ENCODE data around the gene EGLN3.
A peak's percentile ranks its signal among the peaks of the same experiment; 100 is the strongest.
"Not testable (repeated sequence)": the region's sequence is repeated elsewhere in the genome, so short reads cannot be mapped to it uniquely, and the experiment has no call there.

Gene EGLN3

GRCh38 chr14:33950320-33951182 lies at the start of gene EGLN3:
EGLN3 (minus strand) TSS chr14:33951074; CDS start chr14:33950752, 322 bp downstream.
- DNase-seq = peak; percentile 19

DNA sequence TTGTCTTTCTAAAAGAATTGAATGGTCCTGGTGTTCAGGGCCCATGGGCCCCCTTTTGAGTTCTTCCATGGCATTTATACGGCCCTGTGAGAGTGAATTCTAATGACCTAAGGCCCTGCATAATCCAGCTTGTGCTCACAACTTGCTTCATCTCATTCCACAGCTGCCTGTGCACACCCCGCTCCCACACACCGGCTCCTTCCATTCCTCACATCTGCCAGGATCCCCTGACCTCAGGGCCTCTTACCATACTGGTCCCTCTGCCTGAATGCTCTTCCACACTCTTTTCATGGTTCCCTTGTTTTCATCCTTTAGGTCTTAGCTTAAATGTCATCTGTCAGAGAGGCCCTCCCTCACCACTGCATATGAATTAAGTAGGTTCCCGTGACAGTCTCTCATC lies 49.5 kb upstream of the EGLN3 start:
- DNase-seq = no peak

DNA sequence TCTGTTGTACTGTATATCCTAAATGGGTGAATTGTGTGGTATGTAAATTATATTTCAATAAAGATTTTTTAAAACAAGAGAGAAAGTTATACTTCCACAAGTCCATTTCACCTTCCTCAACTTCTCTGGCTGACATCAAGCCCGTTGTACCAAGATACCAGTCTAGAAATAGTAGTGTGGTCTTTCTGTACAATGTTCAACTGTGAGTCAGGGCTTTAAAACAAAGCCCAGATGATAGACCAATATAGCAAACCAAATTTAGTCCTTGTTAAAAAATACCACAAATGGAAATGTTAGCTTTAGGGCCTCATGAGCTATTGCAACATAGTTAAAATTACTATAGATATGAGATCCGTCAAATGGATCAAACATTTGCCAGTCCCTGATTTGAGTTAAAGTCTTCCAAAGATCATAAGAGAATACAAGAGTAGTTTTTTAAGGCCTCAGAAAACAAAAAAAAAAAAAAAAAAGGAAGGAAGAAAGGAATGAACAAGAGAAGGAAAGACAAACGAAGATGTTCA lies 49.0 kb upstream of the EGLN3 start:
- DNase-seq = no peak

DNA sequence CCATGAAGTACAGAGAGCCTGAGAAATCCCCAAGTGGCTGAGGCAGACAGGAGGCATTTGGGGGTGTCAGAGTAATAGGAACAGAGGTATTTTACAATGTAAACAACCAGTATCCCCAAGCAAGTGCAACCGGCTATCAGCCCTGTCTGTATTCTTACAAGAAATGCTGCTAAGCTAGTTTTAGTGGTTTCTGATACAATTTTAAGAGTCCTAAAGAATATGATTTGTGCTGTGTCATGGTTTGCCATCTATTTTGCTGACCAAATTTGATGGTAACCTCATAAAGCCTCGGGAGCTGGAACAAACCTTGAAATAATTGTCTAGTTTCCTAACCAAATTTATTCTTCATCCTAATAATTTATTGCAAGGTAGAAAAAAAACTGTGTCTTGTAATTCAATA lies 46.7 kb upstream of the EGLN3 start:
- DNase-seq = no peak

DNA sequence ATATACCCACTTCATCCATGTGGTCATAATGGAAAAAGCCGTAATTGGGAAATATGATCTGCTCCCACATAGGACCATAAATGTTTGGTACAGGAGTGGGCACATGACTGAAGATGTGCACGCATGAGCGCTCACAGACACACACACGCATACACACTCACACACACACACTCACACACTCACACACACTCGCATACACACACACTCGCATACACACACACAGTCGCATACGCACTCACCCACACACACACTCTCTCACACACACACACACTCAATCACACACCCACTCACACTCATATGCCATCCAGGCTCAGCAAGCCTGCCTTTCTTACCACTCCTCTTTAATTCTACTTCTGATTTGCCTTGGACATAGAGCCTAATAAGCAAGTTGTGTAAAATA lies 45.6 kb upstream of the EGLN3 start:
- no peak for DNase-seq

DNA sequence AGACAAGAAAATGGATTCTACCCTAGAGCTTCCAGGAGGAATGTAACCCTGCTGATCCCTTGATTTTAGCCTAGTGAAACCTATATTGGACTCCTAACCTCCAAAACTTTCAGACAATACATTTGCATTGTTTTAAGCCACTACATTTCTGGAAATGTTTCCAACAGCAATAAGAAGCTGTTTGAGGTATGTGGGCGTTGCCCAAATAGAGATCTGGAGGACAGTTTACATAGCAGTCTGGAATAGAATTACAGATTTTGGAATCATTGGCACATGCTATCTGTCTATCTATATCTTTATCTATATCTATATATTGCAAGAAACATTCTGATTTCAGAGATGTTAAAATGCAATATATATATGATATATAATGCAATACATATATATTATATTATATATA lies 42.4 kb upstream of the EGLN3 start:
- DNase-seq = no peak

DNA sequence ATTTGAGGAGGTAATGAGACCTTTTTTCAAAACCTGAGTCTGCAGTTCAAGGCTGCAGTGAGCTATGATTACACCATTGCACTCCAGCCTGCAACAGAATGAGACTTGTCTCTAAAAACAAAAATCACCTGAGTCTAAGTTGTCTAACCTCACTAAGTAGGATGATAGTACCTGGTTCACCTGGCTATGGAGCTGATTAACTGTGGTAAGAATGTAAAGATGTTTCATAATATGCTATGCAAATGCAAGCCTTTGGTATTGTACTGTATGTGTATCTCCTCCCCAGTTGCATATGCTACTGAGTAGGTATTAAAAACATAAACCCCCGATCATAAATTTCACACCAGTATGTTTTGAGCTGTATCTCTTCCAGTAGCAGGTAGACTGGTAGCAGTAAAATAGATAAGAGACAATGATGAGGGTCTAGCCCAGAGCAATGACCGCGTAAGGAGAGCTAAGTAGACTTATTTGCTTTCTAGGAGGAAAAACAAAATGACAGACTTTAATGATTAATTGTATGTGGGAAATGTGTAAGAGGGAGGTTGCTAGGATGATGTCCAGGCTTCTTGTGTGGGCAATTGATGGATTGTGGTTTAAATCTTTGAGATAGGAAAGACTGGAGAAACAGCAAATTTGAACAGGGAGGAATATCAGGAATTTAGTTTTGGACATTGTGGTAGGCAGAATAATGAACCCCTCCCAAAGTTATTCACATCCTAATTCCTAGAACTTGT lies 41.6 kb upstream of the EGLN3 start:
- no peak for DNase-seq

- no peak for DNase-seq
Observed at GRCh38 chr14:33990790-33991189, 39.9 kb upstream of the EGLN3 start.

GRCh38 chr14:33987565-33988080 lies 36.7 kb upstream of the EGLN3 start:
- no peak for DNase-seq

DNA sequence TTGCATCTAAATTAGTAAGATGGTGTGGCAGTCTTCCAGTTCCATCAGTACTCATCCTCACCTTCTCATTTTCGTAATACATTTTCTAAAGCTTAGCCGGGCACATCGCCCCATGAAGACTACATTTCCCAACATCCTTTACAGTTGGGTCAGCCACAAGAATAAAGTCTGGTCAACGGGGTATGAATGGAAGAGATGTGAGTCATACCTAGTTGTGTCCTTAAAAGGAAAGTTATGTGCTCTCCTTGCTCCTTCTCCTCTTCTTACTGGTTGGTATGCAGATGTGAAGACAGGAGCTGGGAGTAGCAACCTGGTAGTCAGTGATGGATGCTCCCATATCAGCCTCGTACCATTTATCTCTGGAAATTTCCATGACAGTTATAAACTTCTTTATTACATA lies 35.9 kb upstream of the EGLN3 start:
- DNase-seq = no peak

- no peak for DNase-seq
Observed at GRCh38 chr14:33985242-33985641, 34.4 kb upstream of the EGLN3 start.

DNA sequence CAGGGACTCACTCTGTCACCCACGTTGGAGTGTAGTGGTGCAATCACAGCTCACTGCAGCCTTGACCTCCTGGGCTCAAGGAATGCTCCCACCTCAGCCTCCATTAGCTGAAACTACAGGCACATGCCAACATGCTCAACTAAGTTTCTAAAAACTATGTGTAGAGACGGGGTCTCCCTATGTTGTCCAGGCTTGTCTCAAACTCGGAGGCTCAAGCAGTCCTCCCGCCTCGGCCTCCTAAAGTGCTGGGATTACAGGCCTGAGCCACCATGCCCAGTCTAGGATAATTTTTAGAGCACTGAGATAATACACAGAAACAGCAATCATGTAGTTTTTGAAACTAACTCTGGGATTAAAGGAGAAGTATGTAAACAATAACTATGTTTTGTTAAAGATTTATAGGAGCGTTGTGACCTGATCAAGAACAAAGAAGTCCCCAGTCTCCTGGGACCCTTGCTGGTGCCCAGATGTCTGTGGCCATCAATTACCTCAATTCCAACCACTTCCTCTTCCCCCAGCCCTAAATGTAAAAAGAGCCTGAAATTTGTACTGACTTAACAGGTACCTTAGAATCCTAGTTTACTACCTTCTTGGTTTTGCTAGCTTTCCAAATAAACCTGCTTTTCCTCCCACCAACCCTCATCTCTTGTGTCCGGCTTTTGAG lies 28.9 kb upstream of the EGLN3 start:
- DNase-seq = no peak

DNA sequence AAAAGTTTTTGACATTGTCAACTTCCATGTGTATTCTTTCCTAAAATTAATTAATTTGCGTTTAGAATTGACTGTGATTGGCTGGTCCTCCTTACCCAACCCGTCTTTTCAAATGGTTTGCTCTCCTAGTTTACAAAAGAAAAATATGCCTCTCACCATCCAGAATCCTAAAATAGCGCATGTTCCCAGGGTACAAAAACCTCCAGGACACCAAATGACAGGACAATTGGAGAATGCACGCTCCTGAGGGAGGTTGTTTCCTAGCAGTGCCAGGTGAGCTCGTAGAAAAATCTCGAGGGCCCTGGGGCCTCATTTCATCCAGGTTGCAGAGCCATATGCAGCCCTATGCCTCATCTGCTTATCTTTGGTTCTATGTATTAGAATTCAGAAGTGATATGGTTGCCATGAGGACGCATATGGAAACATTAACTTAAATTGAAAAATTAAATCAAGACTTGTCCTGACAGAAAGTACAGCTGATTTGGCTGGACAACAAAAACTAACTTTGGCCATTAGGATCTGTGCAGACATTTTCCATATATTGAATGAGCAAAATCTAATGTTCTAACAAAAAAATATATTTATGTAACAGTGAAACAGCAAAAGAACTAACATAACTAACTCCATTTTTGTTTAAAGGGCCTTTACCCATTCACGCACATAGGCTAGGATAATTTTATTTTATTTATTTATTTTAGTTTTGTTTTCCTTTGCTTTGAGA lies 28.2 kb upstream of the EGLN3 start:
- DNase-seq = no peak

- no peak for DNase-seq
Observed at GRCh38 chr14:33972583-33973081, 21.8 kb upstream of the EGLN3 start.

DNA sequence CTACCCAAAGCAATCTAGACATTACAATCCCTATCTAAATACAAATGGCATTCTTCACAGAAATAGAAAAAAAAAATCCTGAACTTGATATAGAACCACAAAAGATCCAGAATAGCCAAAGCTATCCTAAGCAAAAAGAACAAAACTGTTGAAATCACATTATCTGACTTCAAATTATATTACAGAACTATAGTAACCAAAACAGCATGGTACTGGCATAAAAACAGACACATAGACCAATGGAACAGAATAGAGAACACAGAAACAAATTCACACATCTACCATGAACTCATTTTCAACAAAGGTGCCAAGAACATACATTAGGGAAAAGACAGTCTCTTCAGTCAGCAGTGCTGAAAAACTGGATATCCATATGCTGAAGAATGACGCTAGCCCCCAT lies 19.0 kb upstream of the EGLN3 start:
- not testable (repeated sequence) for DNase-seq

DNA sequence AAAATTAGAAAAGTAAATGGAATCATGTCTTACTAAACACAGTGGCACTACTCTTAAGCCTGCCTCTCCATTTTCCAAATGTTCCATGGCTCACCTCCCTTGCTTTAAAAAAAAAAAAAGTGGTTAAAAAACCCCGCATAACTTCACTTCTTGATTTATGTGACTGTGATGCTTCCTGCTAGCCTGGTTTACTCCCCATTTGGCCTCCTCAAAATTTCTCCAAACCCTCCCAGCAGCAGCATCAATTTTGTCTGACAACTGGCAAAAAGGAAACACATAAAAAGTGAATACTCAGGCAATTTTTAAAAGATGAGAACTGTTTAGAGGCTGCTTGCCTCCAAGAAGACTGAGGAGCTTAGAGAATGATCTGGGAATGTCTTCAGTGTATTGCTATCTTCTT lies 17.8 kb upstream of the EGLN3 start:
- DNase-seq = no peak

GRCh38 chr14:33967138-33967537 lies 16.3 kb upstream of the EGLN3 start:
- no peak for DNase-seq

GRCh38 chr14:33966276-33966675 lies 15.4 kb upstream of the EGLN3 start:
- no peak for DNase-seq

DNA sequence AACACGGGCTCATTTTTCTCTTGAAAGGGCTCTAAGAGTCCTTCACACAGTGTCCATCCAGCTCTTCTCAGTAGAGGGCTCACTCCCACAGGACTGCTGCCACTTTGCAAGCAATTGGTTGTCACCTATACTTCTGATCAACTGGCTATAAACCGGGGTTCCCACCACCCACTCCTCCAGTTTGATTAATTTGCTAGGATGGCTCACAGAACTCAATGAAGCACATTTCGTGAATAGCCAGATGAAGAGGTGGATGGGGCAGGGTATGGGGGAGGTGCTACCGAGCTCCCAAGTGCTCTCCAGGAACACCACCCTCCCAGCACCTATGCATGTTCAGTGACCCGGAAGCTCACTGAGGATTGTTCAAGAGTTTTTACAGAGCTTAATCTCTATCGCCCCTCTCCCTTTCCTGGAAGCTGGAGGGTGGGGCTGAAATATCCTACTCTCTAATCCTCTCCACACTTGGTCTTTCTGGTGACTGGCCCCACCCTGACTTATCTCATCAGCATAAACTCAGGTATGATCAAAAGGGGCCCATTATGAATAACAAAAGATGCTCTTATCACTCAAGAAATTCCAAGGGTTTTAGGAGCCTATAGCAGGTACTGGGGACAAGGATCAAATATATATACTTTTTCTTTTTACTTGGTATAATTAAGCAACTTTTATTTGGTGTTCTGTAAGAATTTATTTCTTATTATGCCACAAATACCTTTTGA lies 13.9 kb upstream of the EGLN3 start:
- no peak for DNase-seq

DNA sequence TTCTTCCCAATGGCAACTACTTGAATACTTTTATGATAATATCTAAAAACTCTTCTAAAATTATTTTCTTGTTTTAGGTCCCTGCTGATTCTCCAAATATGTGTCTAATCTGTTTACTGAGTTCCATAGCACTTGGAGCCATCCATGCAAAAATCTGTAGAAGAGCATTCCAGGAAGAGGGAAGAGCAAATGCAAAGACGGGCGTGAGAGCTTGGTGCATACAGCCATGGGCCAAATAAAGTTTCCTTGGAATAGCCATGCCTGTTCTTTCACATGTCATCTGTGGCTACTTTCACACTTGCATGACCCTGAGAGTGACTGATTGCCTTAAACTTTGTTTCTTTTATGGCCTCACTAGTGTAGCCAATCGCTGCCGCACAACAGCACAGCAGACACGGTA lies 13.0 kb upstream of the EGLN3 start:
- no peak for DNase-seq

DNA sequence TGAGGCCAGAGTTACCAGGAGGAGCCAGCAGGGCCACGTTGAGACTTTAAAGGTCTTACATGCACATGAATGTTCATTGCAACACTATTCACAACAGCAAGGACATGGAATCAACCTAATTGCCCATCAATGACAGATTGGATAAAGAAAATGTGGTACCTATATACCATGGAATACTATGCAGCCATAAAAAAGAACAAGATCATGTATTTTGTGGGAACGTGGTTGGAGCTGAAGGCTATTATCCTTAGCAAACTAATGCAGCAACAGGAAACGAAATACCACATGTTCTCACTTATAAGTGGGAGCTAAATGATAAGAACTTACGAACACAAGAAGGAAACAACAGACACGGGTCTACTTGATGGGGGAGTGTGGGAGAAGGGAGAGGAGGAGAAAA lies 11.6 kb upstream of the EGLN3 start:
- DNase-seq = not testable (repeated sequence)

DNA sequence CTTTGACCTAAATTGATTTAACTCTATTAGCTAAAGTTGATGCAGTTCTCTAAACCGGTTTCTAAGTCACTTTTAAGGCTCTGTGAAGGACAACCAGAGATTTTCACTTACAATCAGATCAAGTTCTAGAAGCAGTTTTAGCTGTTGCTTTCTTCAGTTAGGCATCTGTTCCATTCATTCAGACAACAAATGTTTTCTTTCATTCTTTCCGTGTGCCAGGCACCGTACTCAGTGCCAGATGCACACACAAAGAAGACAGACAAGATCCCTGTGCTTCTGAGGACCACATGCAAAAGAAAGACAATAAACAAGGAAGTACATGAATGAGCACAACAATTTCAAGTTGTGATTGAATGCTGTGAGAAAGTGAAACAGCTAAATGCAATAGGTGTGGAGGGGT lies 11.1 kb upstream of the EGLN3 start:
- no peak for DNase-seq

Data from KG1 (cell line).